Effector CD4-positive, alpha-beta T cell (primary cell): ENCODE results near the gene ZNF280B.
"Not testable (repeated sequence)": the region's sequence is repeated elsewhere in the genome, so short reads cannot be mapped to it uniquely, and the experiment has no call there.

Experiments
- DNase-seq: peaks from one replicate; pipeline ENCODE4 v3.0.0-alpha.2; 2020

Gene ZNF280B

GRCh38 chr22:22534604-22535415 lies 26.3 kb upstream of the ZNF280B start:
- no peak for DNase-seq

- DNase-seq: no peak
Measured at GRCh38 chr22:22533863-22534262, 25.3 kb upstream of the ZNF280B start.

- no peak for DNase-seq
Measured at GRCh38 chr22:22533417-22533816, 24.9 kb upstream of the ZNF280B start.

GRCh38 chr22:22532547-22533071 lies 24.1 kb upstream of the ZNF280B start:
- not testable (repeated sequence) for DNase-seq

- DNase-seq: no peak
Measured at GRCh38 chr22:22531770-22532546, 23.4 kb upstream of the ZNF280B start.

- no peak for DNase-seq
Measured at GRCh38 chr22:22528780-22529179, 20.2 kb upstream of the ZNF280B start.

- DNase-seq: no peak
Measured at GRCh38 chr22:22527312-22527711, 18.8 kb upstream of the ZNF280B start.

GRCh38 chr22:22526125-22526912 lies 17.8 kb upstream of the ZNF280B start:
- no peak for DNase-seq

GRCh38 chr22:22523494-22523893 lies 15.0 kb upstream of the ZNF280B start:
- DNase-seq: no peak

- DNase-seq: no peak
Measured at GRCh38 chr22:22521631-22522030, 13.1 kb upstream of the ZNF280B start.

GRCh38 chr22:22520667-22521602 lies 12.4 kb upstream of the ZNF280B start:
- no peak for DNase-seq

GRCh38 chr22:22520020-22520656 lies 11.6 kb upstream of the ZNF280B start, which contains the start of gene ZNF280A:
ZNF280A (minus strand) TSS chr22:22520270; CDS start chr22:22515630, 4,640 bp downstream.
- no peak for DNase-seq

- no peak for DNase-seq
Measured at GRCh38 chr22:22519591-22519990, 11.0 kb upstream of the ZNF280B start.

GRCh38 chr22:22516992-22517391 lies 8.4 kb upstream of the ZNF280B start:
- DNase-seq: no peak

- DNase-seq: no peak
Measured at GRCh38 chr22:22515890-22516289, 7.3 kb upstream of the ZNF280B start.

GRCh38 chr22:22514431-22514830 lies 5.9 kb upstream of the ZNF280B start:
- not testable (repeated sequence) for DNase-seq

- DNase-seq: no peak
Measured at GRCh38 chr22:22513619-22514018, 5.1 kb upstream of the ZNF280B start.

GRCh38 chr22:22512951-22513350 lies 4.4 kb upstream of the ZNF280B start:
- DNase-seq: no peak

GRCh38 chr22:22510833-22511232 lies 2.3 kb upstream of the ZNF280B start:
- DNase-seq: not testable (repeated sequence)

GRCh38 chr22:22509912-22510311 lies 1.4 kb upstream of the ZNF280B start:
- not testable (repeated sequence) for DNase-seq

GRCh38 chr22:22507743-22508273 lies 734 bp downstream of the ZNF280B start:
- no peak for DNase-seq
